GM21723 (cell line): Measurements from ENCODE around the gene MFAP4.

Experiments used
- ATAC-seq: cut with Tn5 transposase; IDR thresholded peaks from one replicate; pipeline ENCODE4 v1.9.1; 2021; ENCODE audit warnings: mild to moderate bottlenecking, moderate library complexity; ENCODE audit not compliant: unreplicated experiment

MFAP4 gene, protein sequence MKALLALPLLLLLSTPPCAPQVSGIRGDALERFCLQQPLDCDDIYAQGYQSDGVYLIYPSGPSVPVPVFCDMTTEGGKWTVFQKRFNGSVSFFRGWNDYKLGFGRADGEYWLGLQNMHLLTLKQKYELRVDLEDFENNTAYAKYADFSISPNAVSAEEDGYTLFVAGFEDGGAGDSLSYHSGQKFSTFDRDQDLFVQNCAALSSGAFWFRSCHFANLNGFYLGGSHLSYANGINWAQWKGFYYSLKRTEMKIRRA

GRCh38 chr17:19386974-19387920 lies at the start of gene MFAP4:
Gene MFAP4 (minus strand): TSS chr17:19387190. CDS start chr17:19387155, 35 bp downstream.
- no peak for ATAC-seq

DNA sequence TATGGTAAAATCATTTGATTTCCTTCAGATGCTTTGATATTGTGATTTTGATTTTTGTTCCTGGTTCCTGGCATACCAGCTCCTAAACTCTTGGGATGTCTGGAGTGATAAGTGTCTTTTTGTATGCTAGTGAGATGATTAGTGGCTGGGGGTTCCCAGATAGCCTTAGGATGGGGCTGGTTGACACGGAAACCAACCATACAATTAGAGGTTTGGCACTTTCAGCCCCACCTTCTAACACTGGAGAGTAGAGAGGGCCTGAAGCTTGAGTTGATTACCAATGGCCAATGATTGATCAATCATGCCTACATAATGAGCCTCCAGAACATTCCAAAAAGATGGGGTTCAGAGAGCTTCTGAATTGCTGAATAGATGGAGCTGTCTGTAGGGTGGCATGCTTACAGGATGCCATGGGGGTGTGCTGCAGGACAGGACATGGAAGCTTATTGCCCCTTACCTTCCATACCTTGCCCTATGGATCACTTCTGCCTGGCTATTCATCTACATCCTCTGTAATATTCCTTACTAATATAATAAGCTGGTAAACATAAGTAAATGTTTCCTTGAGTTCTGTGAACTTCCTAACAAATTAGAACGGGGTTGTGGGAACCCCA lies 46.8 kb upstream of the MFAP4 start:
- no peak for ATAC-seq

GRCh38 chr17:19433255-19433654 lies 46.3 kb upstream of the MFAP4 start:
- no peak for ATAC-seq

DNA sequence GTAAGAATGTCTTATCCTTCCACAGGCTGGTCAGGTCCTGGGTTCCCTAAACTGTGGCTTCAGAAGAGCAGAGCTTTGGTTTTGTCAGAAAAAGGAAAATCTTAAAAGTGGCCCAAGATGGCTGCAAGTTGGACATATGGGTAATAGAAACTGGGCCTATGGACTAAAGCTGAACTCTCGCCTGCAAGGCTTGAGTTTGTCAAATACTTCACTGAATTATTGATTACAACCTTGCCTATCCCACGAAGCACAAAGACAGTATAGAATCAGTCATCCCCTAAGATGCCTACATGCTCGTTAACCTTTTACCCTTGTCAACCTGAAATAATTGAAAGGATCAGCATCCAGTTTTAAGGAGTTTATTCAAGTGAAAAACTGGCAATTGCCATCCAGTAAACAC lies 44.7 kb upstream of the MFAP4 start:
- no peak for ATAC-seq

DNA sequence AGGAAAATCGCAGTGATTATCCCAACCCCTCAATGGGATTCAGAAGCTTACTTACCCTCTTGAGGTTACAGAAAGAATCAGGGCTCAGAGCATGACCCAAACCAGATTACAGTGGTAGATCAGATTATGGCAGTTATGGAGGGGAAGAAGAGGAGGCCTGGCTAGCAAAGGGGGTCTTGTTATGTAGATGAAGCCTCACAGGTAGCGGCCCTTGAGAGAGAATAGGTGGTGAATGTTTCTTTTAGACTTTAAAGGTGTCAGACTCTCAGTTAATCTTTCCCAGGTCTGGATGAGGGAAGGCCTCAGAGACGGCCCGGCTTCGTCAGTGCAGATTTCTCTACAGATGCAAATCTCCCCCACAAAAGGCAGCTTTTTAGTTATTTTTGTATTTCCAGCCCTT lies 39.6 kb upstream of the MFAP4 start:
- no peak for ATAC-seq

DNA sequence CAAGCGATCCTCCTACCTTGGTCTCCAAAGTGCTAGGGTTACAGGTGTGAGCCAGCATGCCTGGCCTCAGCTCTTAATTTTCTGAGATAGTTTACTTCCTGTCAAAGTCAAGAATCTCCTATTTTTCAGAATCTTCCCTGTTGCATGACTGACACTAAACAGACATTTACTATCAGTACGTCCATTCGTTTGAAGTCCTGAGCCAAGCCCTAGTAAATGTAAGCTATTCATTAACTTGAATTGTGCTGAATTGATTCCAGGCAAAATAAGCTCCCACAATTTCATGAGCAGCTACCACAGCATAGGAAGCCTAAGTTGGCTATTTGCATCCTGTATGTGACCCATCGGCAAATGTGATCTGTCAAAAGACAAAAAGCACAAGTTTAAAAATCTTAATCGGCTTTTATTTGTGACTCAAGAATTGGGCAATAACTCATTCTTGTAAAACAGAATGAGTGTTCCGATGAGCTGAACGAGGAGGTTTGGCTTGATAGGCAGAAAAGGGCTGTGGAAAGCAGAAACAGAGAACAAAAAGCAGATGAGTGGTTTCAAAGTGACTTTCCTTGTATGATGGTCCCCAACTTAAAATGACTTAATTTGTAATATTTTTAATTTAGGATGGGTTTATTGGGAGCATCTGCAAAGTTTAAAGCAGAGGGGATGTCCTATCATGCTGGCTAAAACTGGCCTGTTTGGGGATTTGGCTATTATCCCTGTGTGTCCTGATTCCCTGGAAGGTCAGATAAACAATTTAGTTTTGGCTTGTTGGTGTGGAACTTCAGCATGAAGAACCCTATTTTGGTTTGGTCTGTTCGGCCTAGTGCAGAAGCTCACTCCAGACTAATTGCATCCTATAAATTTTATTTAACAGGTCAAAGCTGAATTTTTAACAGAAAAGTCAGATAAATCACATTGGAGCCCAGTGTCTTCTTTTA lies 38.2 kb upstream of the MFAP4 start:
- ATAC-seq, result no peak

DNA sequence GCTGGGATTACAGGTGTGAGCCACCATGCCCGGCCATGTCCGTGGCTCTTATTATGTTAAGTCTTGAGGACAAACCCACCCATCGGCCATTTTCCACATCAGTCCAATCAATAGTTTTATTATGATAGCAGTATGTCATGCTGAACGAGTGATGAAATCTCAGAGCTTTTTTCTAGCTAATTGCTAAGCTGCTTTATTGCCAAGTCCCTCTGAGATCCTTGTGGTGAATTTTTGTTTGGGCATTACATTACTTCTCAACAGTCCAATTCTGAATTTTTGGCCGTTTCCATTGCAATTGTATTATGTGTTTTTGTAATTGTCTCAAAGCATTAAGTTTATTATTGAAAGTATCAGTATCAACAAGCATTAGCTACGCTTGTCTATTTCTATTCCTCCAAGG lies 34.9 kb upstream of the MFAP4 start:
- no peak for ATAC-seq

DNA sequence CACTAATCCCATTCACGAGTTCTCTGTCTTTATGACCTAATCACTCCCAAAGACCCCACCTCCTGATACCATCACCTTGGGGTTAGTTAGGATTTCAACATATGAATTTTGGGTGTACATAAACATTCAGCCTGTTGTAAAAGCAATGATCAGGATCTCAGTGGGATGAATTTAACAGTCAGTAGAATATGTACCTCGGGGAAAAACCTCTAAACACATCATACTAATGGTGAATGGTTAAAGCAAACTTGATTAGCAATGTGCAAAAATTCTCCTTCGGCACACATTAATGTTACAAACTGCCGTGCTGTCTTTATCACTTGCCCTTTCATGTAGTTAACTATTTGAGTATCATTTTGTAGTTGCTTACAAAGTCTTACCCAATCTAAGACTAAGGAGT lies 34.2 kb upstream of the MFAP4 start:
- no peak for ATAC-seq

DNA sequence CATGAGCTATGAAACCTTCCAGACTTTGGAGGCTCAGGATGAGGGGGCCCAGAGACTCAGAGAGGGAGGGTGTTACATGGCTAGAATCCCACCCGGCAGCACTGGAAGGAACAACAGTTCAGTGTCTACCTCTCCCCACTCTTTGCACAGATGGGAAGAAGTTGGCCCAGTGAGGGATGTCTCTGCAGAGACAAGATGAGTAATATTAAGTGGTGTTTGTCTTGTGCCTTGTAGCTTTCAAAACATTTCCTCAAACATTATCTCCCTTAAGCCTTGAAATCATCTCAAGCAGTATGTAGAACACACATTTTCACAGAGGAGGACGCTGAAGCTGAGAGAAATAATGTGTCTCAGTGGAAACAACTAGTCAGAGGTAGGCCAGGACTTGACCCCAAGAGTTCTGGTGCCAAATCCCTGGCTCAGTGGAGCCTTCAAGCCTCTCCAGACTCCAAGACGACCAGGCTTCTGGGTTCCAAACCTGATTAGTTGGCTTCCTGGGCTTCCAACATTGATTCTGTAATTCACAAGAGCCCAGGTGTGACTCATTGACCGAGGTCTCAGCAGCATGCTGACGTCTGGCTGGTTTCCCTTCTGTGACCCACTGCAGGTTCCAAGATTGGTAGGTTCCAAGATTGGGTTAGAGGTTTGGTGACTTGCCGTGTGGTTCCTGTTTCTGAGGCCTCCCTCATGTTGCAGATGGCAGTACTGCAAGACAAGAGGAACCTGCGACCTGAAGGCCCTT lies 31.4 kb upstream of the MFAP4 start:
- no peak for ATAC-seq

DNA sequence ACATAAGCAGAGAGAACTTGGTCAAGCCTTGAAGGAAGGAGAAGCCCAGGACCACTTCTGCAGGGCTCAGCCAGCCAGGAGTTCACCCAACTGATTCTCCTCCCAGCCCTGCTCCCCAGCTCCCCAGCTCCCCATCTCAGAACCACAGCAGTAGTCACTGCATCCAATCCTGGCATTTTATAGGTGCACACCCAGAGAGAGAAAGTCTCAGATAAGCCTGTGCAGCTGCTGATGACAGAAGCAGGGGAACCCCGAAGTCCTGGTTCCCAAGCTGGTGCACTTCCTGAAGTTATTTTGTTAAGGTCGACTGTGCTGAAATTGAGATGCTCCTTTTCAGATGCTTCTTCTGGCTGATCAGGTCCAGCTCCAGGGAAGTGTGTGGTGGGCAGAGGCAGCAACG lies 30.6 kb upstream of the MFAP4 start:
- no peak for ATAC-seq

DNA sequence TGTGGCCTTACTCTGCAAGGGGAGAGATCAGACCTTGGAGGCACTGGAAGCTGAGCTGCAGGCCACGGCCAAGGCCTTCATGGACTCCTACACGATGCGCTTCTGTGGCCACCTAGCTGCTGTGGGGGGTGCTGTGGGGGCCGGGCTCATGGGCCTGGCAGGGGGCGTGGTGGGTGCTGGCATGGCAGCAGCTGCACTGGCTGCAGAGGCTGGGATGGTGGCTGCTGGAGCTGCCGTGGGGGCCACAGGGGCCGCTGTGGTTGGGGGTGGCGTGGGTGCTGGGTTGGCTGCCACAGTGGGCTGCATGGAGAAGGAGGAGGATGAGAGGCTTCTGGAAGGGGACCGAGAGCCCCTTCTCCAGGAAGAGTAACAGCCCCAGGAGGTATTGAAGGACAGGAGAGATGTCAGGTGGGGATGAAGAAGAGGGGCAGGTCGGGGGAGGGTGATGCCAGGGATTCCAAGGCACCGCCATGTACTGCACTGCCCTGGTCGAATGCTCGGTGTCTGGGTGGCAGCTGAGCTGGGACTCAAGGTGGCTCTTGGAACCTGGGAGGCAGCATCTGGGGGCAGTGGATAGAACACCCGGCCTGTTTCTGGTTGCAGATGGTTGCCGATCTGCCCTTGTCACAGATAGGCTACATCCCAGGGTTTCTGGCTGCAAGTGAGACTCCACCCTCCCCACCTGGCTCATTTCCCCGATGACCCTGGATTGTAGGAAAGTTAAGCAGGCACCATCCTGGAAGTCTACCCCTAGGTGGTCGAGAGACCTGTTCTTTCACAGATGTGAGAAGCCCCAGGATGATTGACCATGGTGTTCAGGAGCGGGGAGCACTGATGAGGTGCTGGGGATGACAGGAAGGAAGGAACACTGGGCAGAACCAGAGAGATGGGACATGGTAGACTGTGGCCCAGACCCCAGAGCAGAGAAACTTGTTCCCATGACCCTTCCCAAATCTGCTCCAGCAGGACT lies 29.1 kb upstream of the MFAP4 start:
- no peak for ATAC-seq

DNA sequence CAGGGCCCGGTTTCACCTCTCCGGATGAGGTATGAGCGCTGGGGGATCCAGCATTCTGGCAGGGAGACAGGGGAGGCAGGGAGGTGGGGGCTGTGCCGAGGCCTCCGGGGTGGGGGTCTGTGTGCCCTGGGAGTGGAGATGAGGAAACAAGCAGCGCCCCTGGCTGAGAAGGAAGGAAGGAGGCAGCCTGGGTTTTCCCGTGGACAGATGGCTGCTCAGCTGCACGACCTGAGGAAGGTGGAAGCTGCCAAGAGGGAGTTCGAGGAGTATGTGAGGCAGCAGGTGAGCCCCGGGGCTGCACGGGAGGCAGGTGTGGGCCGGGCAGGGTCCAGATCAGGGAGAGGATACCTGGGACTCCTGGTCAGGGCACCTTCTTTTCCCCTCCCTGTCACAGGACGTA lies 28.3 kb upstream of the MFAP4 start:
- no peak for ATAC-seq

DNA sequence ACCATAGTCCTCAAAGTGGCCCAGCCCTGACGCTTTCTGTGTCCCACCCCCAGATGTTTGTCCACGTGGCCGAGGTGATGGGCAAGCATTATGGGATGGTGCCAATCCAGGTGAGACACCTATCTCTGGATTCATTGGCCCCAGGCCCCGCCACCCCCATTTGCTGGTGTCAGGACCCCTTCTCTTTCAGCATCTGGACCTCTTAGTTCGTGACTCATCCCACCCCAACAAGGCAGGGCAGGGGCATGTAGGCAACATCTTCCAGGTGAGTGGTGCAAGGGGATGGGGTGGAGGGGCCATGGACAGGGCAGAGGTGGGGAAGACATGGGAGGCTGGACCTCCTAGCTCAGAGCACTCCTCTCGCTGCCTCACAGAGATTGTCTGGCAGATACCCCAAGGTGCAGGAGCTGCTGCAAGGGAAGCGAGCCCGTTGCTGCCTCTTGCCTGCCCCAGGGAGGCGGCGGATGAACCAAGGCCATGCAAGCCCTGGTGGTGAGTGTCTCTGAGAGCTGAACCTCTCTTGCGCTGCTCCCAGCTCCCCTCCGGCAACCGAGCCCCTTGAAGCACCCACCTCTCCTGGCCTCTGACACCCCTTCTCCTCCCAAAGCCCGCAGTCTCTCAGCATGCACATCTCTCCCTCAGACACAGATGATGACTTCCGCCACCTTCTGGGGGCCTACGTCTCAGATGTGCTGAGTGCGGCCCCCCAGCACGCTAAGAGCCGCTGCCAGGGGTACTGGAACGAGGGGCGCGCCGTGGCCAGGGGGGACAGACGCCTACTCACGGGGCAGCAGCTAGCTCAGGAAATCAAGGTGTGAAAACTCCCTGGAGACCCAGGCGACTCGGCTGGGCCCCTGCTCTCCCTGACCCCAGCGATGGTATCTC lies 27.6 kb upstream of the MFAP4 start:
- ATAC-seq, result no peak

- no peak for ATAC-seq
These were observed 26.8 kb upstream of the MFAP4 start for GRCh38 chr17:19413761-19414160.

- no peak for ATAC-seq
These were observed 26.0 kb upstream of the MFAP4 start for GRCh38 chr17:19412984-19413383.

DNA sequence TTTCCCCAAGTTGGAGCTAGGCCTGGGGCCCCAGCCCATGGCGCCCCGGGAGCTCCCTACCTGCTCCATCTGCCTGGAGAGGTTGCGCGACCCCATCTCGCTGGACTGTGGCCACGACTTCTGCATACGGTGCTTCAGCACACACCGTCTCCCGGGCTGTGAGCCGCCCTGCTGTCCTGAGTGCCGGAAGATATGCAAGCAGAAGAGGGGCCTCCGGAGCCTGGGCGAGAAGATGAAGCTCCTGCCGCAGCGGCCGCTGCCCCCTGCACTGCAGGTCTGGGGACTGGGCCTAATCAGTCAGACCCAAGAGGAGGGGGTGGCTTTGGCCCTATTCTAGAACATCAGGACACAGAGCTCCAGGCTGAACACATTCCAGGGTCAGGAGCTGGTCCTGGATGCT lies 25.5 kb upstream of the MFAP4 start:
- no peak for ATAC-seq

GRCh38 chr17:19411631-19412030 lies 24.6 kb upstream of the MFAP4 start:
- ATAC-seq, result no peak
